ENCODE results near the gene ITGA7.

The ITGA7 gene

GRCh38 chr12:55698965-55699364, 8.7 kb downstream of the ITGA7 start:
- no peak for DNase-seq

GRCh38 chr12:55698241-55698955, 9.3 kb downstream of the ITGA7 start:
- DNase-seq = no peak

- no peak for DNase-seq
Observed at GRCh38 chr12:55697686-55698085, 10.0 kb downstream of the ITGA7 start.

- no peak for DNase-seq
Observed at GRCh38 chr12:55696796-55697462, 10.8 kb downstream of the ITGA7 start.

- no peak for DNase-seq
Observed at GRCh38 chr12:55696141-55696540, 11.6 kb downstream of the ITGA7 start.

- no peak for DNase-seq
Observed at GRCh38 chr12:55695349-55695748, 12.4 kb downstream of the ITGA7 start.

GRCh38 chr12:55694651-55695050, 13.1 kb downstream of the ITGA7 start:
- no peak for DNase-seq

- DNase-seq = no peak
Observed at GRCh38 chr12:55694188-55694515, 13.6 kb downstream of the ITGA7 start.

- DNase-seq = no peak
Observed at GRCh38 chr12:55693323-55694187, 14.1 kb downstream of the ITGA7 start.

- no peak for DNase-seq
Observed at GRCh38 chr12:55692631-55693322, 14.9 kb downstream of the ITGA7 start.

- no peak for DNase-seq
Observed at GRCh38 chr12:55688716-55689655, 18.7 kb downstream of the ITGA7 start.

GRCh38 chr12:55687746-55688145, 20.0 kb downstream of the ITGA7 start:
- DNase-seq = no peak

- no peak for DNase-seq
Observed at GRCh38 chr12:55686366-55687010, 21.2 kb downstream of the ITGA7 start.

GRCh38 chr12:55685671-55686070, 22.0 kb downstream of the ITGA7 start:
- no peak for DNase-seq

GRCh38 chr12:55684761-55685370, 22.8 kb downstream of the ITGA7 start:
- no peak for DNase-seq

- no peak for DNase-seq
Observed at GRCh38 chr12:55683676-55684075, 24.0 kb downstream of the ITGA7 start.

GRCh38 chr12:55682087-55682796, 25.5 kb downstream of the ITGA7 start:
- no peak for DNase-seq

- peak; percentile 12 for DNase-seq
Observed at GRCh38 chr12:55681142-55682077, 26.3 kb downstream of the ITGA7 start.

GRCh38 chr12:55679691-55680090, 28.0 kb downstream of the ITGA7 start:
- DNase-seq = no peak

Measured in CD4-positive, alpha-beta T cell treated with Interferon gamma for 1 hour (primary cell).